Lung (tissue), 12 donors: Measurements from ENCODE around the gene UAP1L1. TPM values are rescaled to one million over a fixed set of nuclear protein-coding genes. Genes with fewer than 3 reads are reported as not detected.

Source experiments
- ATAC-seq: fragments of 200-7000 bp; cut with Tn5 transposase; one replicate; pipeline ENCODE4 v1.9.1; 2020; ENCODE audit warnings: moderate number of reproducible peaks; ENCODE audit not compliant: insufficient read depth, low FRiP score
- DNase-seq, 3 donors: peaks; one replicate each; pipeline ENCODE4 v3.0.0-alpha.2; 2013 to 2017
- H3K27ac ChIP-seq, 2 donors: one replicate each; pipeline ENCODE4 v1.5.1; 2013; ENCODE audit warnings: mild to moderate bottlenecking in 2 of 2, moderate library complexity in 2 of 2, control low read depth in 1 of 2, inconsistent platforms in 1 of 2, low read depth in 1 of 2, low read length in 1 of 2
- H3K27me3 ChIP-seq, 3 donors: one replicate each; pipeline ENCODE4 v1.5.1; 2013; ENCODE audit warnings: low read length in 2 of 3; ENCODE audit not compliant: control insufficient read depth in 3 of 3, insufficient read depth in 3 of 3
- H3K36me3 ChIP-seq, 4 donors: one replicate each; pipeline ENCODE4 v1.5.1; 2013; ENCODE audit warnings: low read length in 4 of 4, mild to moderate bottlenecking in 1 of 4, moderate library complexity in 1 of 4; ENCODE audit not compliant: control insufficient read depth in 4 of 4, insufficient read depth in 4 of 4
- H3K4me1 ChIP-seq, 5 donors: one replicate each; pipeline ENCODE4 v1.5.1; 2013; ENCODE audit warnings: low read length in 5 of 5, mild to moderate bottlenecking in 2 of 5, moderate library complexity in 1 of 5; ENCODE audit not compliant: control insufficient read depth in 5 of 5, insufficient read depth in 5 of 5
- H3K4me3 ChIP-seq: one replicate; pipeline ENCODE4 v1.5.1; 2013; ENCODE audit warnings: mild to moderate bottlenecking, control low read depth, moderate library complexity
- H3K9ac ChIP-seq, 2 donors: one replicate each; pipeline ENCODE4 v1.5.1; 2013; ENCODE audit warnings: low read length in 2 of 2, control low read depth in 1 of 2; ENCODE audit not compliant: insufficient read depth in 1 of 2
- H3K9me3 ChIP-seq, 4 donors: one replicate each; pipeline ENCODE4 v1.5.1; 2013; ENCODE audit warnings: low read length in 3 of 4, mild to moderate bottlenecking in 1 of 4, moderate library complexity in 1 of 4; ENCODE audit not compliant: control insufficient read depth in 4 of 4, insufficient read depth in 3 of 4
- WGBS, 2 donors: extraction: QIAGEN DNeasy Blood & Tissue Kit; methylation state at CpG; one replicate each; pipeline ENCODE4 v1.1.7; 2013; 5-methylcytosine and 5-hydroxymethylcytosine counted together
- polyA plus RNA-seq, 2 donors: library from polyadenylated mRNA; stranded (reverse); fragments of 200-250 nt; gene quantifications; one replicate each; pipeline ENCODE4 v1.2.1, GENCODE V29; 2013
- total RNA-seq, 2 donors: library from RNA; depleted of rRNA in 1 of 2; stranded (reverse); fragments of >200 nt in 1 of 2; gene quantifications; one replicate each; pipeline ENCODE4 v1.2.1, GENCODE V29; 2014 to 2021
- TF ChIP-seq, protein P1 (sequence below): IDR thresholded peaks from 2 replicates; pipeline ENCODE4 v1.5.1; 2012; ENCODE audit warnings: mild to moderate bottlenecking; ENCODE audit errors: control extremely low read depth, extremely low read depth
- donor health status: control.
- donor health status: control.
- donor health status: Bipolar disorder and iron deficiency.
- donor health status: healthy.
- donor health status: DM: yes; HTN: yes; CAD: no.

Gene UAP1L1
- total and polyA plus RNA-seq, 4 donors, result 12.2 to 35.5 (median 17.1) TPM

DNA sequence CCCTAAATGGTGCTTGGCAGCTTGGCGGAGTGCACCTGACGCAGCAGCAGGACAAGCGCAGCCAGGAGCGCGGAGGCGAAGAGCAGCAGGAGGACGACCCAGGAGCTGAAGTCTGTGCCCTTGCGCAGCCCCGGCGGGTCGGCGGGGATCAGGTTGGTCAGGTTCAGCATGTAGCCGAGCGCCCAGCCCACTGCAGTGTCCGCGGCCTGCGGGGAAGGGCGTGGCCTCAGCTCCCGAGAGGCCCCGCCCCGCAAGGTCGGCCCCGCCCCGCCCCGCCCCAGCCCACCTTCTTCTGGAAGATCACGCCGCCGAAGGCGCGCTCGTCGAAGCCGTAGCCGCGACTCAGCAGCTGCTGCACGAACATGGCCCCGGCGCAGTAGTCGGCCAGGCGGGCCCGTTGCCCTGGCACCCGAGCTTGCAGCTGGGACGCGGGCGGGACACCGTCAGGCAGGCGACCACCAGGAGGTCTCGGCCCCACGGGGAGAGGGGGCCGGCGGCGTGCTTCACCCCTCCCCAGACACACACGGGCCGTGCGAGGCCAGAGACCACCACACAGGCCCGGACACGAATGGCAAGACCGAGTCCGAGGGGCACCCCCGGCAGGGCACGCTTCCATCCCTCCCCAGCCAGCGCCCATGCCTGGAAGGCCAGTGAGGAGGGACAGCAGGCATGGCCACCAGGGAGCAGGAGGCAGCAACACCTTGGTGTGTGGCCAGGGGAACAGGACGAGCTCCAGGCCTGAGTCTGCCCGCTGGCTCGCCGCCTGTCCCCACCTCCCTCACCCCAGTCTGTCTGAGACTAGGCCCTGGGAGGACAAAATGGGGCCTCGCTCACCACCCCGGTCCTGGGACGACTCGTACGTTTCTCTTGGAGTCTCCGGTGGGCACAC, 28.4 kb upstream of the UAP1L1 start:
- TF ChIP-seq, protein P1, sequence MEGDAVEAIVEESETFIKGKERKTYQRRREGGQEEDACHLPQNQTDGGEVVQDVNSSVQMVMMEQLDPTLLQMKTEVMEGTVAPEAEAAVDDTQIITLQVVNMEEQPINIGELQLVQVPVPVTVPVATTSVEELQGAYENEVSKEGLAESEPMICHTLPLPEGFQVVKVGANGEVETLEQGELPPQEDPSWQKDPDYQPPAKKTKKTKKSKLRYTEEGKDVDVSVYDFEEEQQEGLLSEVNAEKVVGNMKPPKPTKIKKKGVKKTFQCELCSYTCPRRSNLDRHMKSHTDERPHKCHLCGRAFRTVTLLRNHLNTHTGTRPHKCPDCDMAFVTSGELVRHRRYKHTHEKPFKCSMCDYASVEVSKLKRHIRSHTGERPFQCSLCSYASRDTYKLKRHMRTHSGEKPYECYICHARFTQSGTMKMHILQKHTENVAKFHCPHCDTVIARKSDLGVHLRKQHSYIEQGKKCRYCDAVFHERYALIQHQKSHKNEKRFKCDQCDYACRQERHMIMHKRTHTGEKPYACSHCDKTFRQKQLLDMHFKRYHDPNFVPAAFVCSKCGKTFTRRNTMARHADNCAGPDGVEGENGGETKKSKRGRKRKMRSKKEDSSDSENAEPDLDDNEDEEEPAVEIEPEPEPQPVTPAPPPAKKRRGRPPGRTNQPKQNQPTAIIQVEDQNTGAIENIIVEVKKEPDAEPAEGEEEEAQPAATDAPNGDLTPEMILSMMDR, result no peak
- no peaks in the 10 kb centered on the region for H3K36me3 ChIP-seq
- H3K9me3 ChIP-seq, result peaks cover 0 to 3% (median 0%) of the 10 kb centered on the region in 4 donors
- no peak for ATAC-seq
- WGBS, 2 donors, result 30 to 45% methylated on average over 50 to 72 of the region's 72 CpGs
- H3K4me1 ChIP-seq, result peaks cover 0 to 21% (median 0%) of the 10 kb centered on the region in 5 donors
- no peak overlapping the region for H3K4me3 ChIP-seq
- H3K27ac ChIP-seq, result no peak overlapping the region
- H3K9ac ChIP-seq, result no peak overlapping the region
- peaks cover 12 to 45% (median 24%) of the 10 kb centered on the region in 3 donors for H3K27me3 ChIP-seq
- DNase-seq, result no peak

DNA sequence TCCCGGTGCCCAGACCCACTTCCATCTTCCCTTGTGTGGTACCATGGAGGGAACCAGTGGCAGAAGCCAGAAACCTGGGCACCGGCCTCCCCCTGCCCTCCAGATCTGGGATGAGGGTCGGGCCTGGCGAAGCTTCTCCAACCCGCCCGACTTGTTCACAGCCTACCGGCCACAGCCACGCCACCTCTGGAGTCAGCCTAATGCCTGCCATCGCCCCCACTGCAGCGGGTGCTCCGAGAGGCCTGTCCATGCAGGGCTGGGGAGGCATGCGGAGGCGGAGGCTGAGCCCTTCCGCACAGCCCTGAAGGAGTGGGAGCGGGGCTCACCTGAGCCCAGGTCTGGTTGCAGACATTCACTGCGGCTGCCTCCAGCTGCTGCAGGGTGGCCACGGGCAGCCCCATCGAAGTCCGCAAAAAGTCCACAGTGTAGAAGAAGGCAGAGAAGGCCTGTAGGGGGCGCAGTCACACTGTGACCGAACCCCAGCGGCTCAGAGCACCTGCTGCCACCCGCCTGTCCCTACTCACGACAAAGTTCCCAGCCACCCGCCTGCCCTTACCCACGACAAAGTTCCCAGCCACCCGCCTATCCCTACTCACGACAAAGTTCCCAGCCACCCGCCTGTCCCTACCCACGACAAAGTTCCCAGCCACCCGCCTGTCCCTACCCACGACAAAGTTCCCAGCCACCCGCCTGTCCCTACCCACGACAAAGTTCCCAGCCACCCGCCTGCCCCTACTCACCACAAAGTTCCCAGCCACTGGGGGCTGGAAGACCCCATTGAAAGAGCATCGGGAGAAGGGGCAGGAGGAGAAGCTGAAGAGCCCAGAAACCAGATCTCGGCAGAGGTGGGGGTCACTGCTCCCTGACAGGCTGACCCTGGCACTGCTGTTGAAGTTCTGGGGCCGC, 27.5 kb upstream of the UAP1L1 start:
- ATAC-seq (no peak), DNase-seq (peak; percentile 36 to 55 (median 50))
- Histone ChIP-seq H3K4me1 (peaks cover 0 to 30% (median 6%) of the 10 kb centered on the region in 5 donors), H3K27ac (no peak overlapping the region), H3K9ac (no peak overlapping the region), H3K36me3 (no peaks in the 10 kb centered on the region), H3K27me3 (peaks cover 12 to 36% (median 21%) of the 10 kb centered on the region in 3 donors), H3K9me3 (peaks cover 0 to 3% (median 0%) of the 10 kb centered on the region in 4 donors), H3K4me3 (no peak overlapping the region)
- WGBS, 2 donors, result 38 to 47% methylated on average over 38 of the region's 38 CpGs
- TF ChIP-seq, protein P1, result no peak

DNA sequence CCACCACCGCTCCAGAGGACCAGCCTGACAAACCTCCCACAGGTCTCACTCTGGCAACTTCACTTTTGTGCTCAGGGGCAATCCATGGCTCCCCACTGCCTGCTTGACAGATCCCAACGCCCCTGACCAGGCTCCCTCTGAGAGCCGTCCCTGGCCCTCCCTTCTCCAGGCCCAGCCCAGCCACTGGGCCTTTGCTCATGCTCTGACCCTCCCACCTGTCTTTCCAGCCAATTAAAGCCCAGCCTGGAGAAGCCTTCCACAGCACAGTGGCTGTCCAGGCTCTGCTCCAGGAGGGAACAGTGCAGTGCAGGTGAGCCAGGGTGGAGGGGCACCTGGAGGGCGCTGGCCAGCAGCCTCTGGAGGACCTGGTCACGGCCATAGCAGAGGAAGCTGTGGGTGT, 26.7 kb upstream of the UAP1L1 start:
- no peak overlapping the region for H3K4me3 ChIP-seq
- ATAC-seq, result no peak
- no peak overlapping the region for H3K27ac ChIP-seq
- peaks cover 12 to 30% (median 18%) of the 10 kb centered on the region in 3 donors for H3K27me3 ChIP-seq
- H3K4me1 ChIP-seq, result peaks cover 0 to 31% (median 12%) of the 10 kb centered on the region in 5 donors
- no peak overlapping the region for H3K9ac ChIP-seq
- H3K9me3 ChIP-seq, result peaks cover 0 to 3% (median 0%) of the 10 kb centered on the region in 4 donors
- no peak for DNase-seq
- no peaks in the 10 kb centered on the region for H3K36me3 ChIP-seq
- WGBS, 2 donors, result 84 to 95% methylated on average over 5 of the region's 5 CpGs
- TF ChIP-seq, protein P1, result no peak
